Measurements from ENCODE around the gene GNB2.

Gene GNB2

GRCh38 chr7:100726996-100727761, 53.6 kb downstream of the GNB2 start:
- DNase-seq (ENCODE audit: low read depth in 3 of 3): no peak

GRCh38 chr7:100728196-100728595, 54.7 kb downstream of the GNB2 start:
- DNase-seq (ENCODE audit: low read depth in 3 of 3): no peak
